ENCODE results near the gene MDFI. TPM values are rescaled to one million over a fixed set of nuclear protein-coding genes. Genes with fewer than 3 reads are reported as not detected.

Gene MDFI
- total and polyA plus RNA-seq, 4 donors = 0.24 to 2.8 (median 0.50) TPM; not detected in 1

DNA sequence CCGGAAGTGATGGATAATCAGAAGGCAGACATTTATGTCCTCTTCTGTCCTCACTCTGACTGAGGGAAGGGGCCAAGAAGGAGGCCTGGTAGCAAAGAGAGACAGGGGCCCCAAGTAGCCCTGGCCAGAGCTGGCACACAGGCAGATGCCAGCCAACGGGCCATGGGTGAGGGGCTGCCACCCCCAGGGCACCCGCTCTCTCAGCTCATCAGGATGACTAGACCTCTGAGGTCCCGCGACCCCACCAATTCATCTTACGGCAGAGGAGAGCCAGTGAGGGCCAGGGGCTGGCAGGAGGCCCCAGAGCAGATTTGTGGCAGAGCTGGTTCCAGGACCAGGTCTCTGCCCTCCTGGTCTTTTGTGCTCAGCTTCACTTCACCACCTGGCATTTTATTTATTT lies 43.1 kb upstream of the MDFI start:
- peaks cover 10 to 30% (median 14%) of the 10 kb centered on the region in 4 donors for H3K36me3 ChIP-seq (ENCODE audit: control insufficient read depth in 4 of 4, insufficient read depth in 3 of 4, low read depth in 1 of 4, low read length in 3 of 4)
- 92% methylated on average over 6 of the region's 6 CpGs for WGBS

More for the DNA sequence above, 43.1 kb upstream of the MDFI start:
- DNase-seq (ENCODE audit: low spot score) = no peak
- H3K27me3 ChIP-seq (ENCODE audit: control insufficient read depth in 4 of 4, insufficient read depth in 4 of 4, low read length in 3 of 4) = no peaks in the 10 kb centered on the region
- H3K4me1 ChIP-seq (ENCODE audit: control insufficient read depth in 4 of 4, insufficient read depth in 4 of 4, low read length in 3 of 4) = no peaks in the 10 kb centered on the region
- no peak overlapping the region for H3K27ac ChIP-seq (ENCODE audit: low read depth in 1 of 2, low read length in 2 of 2)
- no peaks in the 10 kb centered on the region for H3K9me3 ChIP-seq (ENCODE audit: control insufficient read depth in 4 of 4, low read length in 3 of 4)
- no peak overlapping the region for H3K9ac ChIP-seq (ENCODE audit: low read depth in 1 of 2, low read length in 2 of 2)
- TF ChIP-seq FOXA2 (IDR thresholded peaks at IDR 0.05) (no peak), FOXA1 (IDR thresholded peaks at IDR 0.05) (no peak), GABPA (IDR thresholded peaks at IDR 0.05 in 1 of 2, conservative IDR thresholded peaks at IDR 0.05 in 1 of 2) (no peak), SP1 (IDR thresholded peaks at IDR 0.05) (no peak), RAD21 (IDR thresholded peaks at IDR 0.05) (no peak), REST (IDR thresholded peaks at IDR 0.05) (no peak), ATF3 (IDR thresholded peaks at IDR 0.05) (no peak), NR2F2 (IDR thresholded peaks at IDR 0.05) (no peak), TAF1 (conservative IDR thresholded peaks at IDR 0.05) (no peak), EGR1 (IDR thresholded peaks at IDR 0.05; ENCODE audit: low read depth in 2 of 2) (no peak), HNF4G (IDR thresholded peaks at IDR 0.05) (no peak), MAX (IDR thresholded peaks at IDR 0.05) (no peak), YY1 (IDR thresholded peaks at IDR 0.05) (no peak), HNF4A (conservative IDR thresholded peaks at IDR 0.05) (no peak), JUND (IDR thresholded peaks at IDR 0.05) (no peak), RXRA (IDR thresholded peaks at IDR 0.05) (no peak)
- TF ChIP-seq, protein P1, sequence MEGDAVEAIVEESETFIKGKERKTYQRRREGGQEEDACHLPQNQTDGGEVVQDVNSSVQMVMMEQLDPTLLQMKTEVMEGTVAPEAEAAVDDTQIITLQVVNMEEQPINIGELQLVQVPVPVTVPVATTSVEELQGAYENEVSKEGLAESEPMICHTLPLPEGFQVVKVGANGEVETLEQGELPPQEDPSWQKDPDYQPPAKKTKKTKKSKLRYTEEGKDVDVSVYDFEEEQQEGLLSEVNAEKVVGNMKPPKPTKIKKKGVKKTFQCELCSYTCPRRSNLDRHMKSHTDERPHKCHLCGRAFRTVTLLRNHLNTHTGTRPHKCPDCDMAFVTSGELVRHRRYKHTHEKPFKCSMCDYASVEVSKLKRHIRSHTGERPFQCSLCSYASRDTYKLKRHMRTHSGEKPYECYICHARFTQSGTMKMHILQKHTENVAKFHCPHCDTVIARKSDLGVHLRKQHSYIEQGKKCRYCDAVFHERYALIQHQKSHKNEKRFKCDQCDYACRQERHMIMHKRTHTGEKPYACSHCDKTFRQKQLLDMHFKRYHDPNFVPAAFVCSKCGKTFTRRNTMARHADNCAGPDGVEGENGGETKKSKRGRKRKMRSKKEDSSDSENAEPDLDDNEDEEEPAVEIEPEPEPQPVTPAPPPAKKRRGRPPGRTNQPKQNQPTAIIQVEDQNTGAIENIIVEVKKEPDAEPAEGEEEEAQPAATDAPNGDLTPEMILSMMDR (IDR thresholded peaks at IDR 0.05; ENCODE audit: low read depth, low read length, missing input control) = no peak
- TF ChIP-seq, protein P2, sequence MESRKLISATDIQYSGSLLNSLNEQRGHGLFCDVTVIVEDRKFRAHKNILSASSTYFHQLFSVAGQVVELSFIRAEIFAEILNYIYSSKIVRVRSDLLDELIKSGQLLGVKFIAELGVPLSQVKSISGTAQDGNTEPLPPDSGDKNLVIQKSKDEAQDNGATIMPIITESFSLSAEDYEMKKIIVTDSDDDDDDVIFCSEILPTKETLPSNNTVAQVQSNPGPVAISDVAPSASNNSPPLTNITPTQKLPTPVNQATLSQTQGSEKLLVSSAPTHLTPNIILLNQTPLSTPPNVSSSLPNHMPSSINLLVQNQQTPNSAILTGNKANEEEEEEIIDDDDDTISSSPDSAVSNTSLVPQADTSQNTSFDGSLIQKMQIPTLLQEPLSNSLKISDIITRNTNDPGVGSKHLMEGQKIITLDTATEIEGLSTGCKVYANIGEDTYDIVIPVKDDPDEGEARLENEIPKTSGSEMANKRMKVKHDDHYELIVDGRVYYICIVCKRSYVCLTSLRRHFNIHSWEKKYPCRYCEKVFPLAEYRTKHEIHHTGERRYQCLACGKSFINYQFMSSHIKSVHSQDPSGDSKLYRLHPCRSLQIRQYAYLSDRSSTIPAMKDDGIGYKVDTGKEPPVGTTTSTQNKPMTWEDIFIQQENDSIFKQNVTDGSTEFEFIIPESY (IDR thresholded peaks at IDR 0.05) = no peak
- no peak overlapping the region for H3K4me3 ChIP-seq (ENCODE audit: low read depth in 1 of 3, low read length in 3 of 3)

Data from liver (tissue), 9 donors.